ENCODE data around the gene KIAA0753.
A peak's percentile ranks its signal among the peaks of the same experiment; 100 is the strongest.

Gene KIAA0753

DNA sequence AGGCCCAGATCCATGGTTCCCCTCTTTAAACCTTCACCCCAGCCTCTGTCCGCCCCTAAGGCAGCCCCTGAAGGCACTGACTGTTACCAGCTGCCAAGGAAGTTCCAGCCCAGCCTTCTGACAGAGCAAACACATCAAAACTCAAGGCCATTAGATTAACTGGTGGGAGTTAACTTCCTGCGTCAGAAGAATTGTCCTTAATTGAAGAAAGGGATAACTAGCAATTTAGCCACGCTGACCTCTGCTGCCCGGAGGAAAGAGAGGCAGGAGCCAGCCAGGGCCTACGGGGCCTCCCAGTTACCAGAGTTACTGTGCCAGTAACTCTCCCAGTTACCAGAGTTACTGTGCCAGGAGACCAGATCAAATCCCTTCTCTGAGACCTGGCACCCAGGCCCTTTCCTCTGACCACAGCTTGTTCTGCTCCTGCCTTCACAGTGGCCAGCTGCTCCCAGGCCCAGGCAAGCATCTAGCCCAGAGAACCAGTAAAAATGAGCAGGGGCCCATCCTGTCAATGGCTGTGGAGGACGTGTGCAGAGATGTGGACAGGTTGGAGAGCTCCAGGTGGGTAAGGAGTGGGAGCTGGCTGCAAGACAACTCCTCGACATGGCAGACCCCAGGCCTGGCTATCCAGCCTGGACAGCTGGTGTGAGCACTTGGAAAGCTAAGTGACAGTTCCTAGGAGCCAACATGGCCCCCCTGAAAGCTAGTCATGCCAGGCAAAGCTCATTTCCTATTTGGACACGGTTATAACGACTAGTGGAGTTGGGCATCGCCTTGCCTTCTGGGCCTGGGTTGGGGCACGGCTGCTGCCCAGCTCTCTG is 81.4 kb downstream of the KIAA0753 start:
- 92% methylated on average over 10 of the region's 11 CpGs for WGBS (ENCODE audit: insufficient coverage)
- no peak for DNase-seq
- Histone ChIP-seq H3K27ac (ENCODE audit: insufficient read depth in 1 of 2, low read depth in 1 of 2, low read length in 2 of 2, poor library complexity in 1 of 2, severe bottlenecking in 2 of 2) (no peak overlapping the region), H3K9me3 (ENCODE audit: control extremely low read depth in 1 of 5, control insufficient read depth in 4 of 5, insufficient read depth in 2 of 5, low read depth in 1 of 5, low read length in 4 of 5) (no peaks in the 10 kb centered on the region), H3K36me3 (ENCODE audit: control insufficient read depth in 4 of 4, insufficient read depth in 4 of 4, low read length in 3 of 4) (no peaks in the 10 kb centered on the region), H3K27me3 (replicated peaks in 2 of 5; ENCODE audit: control insufficient read depth in 4 of 5, insufficient read depth in 5 of 5, low read length in 4 of 5) (peaks cover 0 to 55% (median 24%) of the 10 kb centered on the region in 5 experiments), H3K4me1 (ENCODE audit: control extremely low read depth in 1 of 4, control insufficient read depth in 4 of 4, insufficient read depth in 4 of 4, low read length in 3 of 4) (peaks cover 0 to 17% (median 11%) of the 10 kb centered on the region in 4 experiments), H3K4me3 (ENCODE audit: control insufficient read depth in 1 of 7, extremely low read depth in 1 of 7, insufficient read depth in 4 of 7, low read depth in 2 of 7, low read length in 6 of 7) (no peak overlapping the region)
- ChIA-PET CTCF (no interaction called here), POLR2A (interaction anchor here (0.5 kb wide), 1 partner anchor 1036 kb away, joined by 3 read pairs; no protein-coding TSS in a partner anchor)

DNA sequence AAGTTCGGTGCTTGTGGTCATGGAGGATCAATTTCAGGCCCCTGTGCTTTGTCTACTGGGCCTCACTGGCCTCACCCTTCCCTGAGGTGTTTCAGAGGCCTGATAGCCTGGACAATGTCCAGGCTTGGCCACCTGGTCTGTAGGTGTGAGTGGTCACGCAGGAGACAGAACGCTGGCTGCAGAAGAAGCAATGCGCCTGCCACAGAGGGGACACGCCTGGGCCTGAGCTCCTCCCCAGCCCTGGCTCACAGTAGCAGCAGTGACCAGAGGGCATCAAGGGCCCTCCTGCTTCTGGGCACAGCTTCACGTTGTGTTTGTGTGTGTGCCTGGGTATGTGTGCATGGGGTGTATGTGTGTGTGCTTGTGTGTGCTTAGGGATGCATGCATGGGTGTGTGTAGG is 82.2 kb downstream of the KIAA0753 start:
- 96% methylated on average over 5 of the region's 6 CpGs for WGBS (ENCODE audit: insufficient coverage)
- POLR2A ChIA-PET = interaction anchor here (0.6 kb wide), 1 partner anchor 59 kb away, joined by 3 read pairs; no protein-coding TSS in a partner anchor
- CTCF ChIA-PET = interaction anchor here (0.6 to 1.5 kb wide), 2 partner anchors 12 to 322 kb away, joined by 3 read pairs; no protein-coding TSS in a partner anchor

GRCh38 chr17:6557040-6557438 is 83.5 kb downstream of the KIAA0753 start:
- no peaks in the 10 kb centered on the region for H3K36me3 ChIP-seq (ENCODE audit: control insufficient read depth in 4 of 4, insufficient read depth in 4 of 4, low read length in 3 of 4)
- peaks cover 0 to 69% (median 27%) of the 10 kb centered on the region in 5 experiments for H3K27me3 ChIP-seq (replicated peaks in 2 of 5; ENCODE audit: control insufficient read depth in 4 of 5, insufficient read depth in 5 of 5, low read length in 4 of 5)
- POLR2A ChIA-PET = no interaction called here
- H3K27ac ChIP-seq (ENCODE audit: insufficient read depth in 1 of 2, low read depth in 1 of 2, low read length in 2 of 2, poor library complexity in 1 of 2, severe bottlenecking in 2 of 2) = no peak overlapping the region
- 66% methylated on average over 7 of the region's 9 CpGs for WGBS (ENCODE audit: insufficient coverage)
- CTCF ChIA-PET = interaction anchor here (1.5 kb wide), 1 partner anchor 11 kb away, joined by 3 read pairs; no protein-coding TSS in a partner anchor
- peak in 1 of 3 donors; percentile 5 for DNase-seq
- H3K9me3 ChIP-seq (ENCODE audit: control extremely low read depth in 1 of 5, control insufficient read depth in 4 of 5, insufficient read depth in 2 of 5, low read depth in 1 of 5, low read length in 4 of 5) = no peaks in the 10 kb centered on the region
- H3K4me3 ChIP-seq (ENCODE audit: control insufficient read depth in 1 of 7, extremely low read depth in 1 of 7, insufficient read depth in 4 of 7, low read depth in 2 of 7, low read length in 6 of 7) = peak overlapping the region in 3 of 7 experiments; percentile 32 to 42 (median 40)
- H3K4me1 ChIP-seq (ENCODE audit: control extremely low read depth in 1 of 4, control insufficient read depth in 4 of 4, insufficient read depth in 4 of 4, low read length in 3 of 4) = peaks cover 0 to 21% (median 11%) of the 10 kb centered on the region in 4 experiments

More for the DNA sequence above, 82.2 kb downstream of the KIAA0753 start:
- H3K27me3 ChIP-seq (replicated peaks in 2 of 5; ENCODE audit: control insufficient read depth in 4 of 5, insufficient read depth in 5 of 5, low read length in 4 of 5) = peaks cover 0 to 64% (median 24%) of the 10 kb centered on the region in 5 experiments
- H3K4me3 ChIP-seq (ENCODE audit: control insufficient read depth in 1 of 7, extremely low read depth in 1 of 7, insufficient read depth in 4 of 7, low read depth in 2 of 7, low read length in 6 of 7) = no peak overlapping the region
- H3K4me1 ChIP-seq (ENCODE audit: control extremely low read depth in 1 of 4, control insufficient read depth in 4 of 4, insufficient read depth in 4 of 4, low read length in 3 of 4) = peaks cover 0 to 17% (median 11%) of the 10 kb centered on the region in 4 experiments
- H3K27ac ChIP-seq (ENCODE audit: insufficient read depth in 1 of 2, low read depth in 1 of 2, low read length in 2 of 2, poor library complexity in 1 of 2, severe bottlenecking in 2 of 2) = no peak overlapping the region
- no peaks in the 10 kb centered on the region for H3K9me3 ChIP-seq (ENCODE audit: control extremely low read depth in 1 of 5, control insufficient read depth in 4 of 5, insufficient read depth in 2 of 5, low read depth in 1 of 5, low read length in 4 of 5)
- H3K36me3 ChIP-seq (ENCODE audit: control insufficient read depth in 4 of 4, insufficient read depth in 4 of 4, low read length in 3 of 4) = no peaks in the 10 kb centered on the region
- no peak for DNase-seq

DNA sequence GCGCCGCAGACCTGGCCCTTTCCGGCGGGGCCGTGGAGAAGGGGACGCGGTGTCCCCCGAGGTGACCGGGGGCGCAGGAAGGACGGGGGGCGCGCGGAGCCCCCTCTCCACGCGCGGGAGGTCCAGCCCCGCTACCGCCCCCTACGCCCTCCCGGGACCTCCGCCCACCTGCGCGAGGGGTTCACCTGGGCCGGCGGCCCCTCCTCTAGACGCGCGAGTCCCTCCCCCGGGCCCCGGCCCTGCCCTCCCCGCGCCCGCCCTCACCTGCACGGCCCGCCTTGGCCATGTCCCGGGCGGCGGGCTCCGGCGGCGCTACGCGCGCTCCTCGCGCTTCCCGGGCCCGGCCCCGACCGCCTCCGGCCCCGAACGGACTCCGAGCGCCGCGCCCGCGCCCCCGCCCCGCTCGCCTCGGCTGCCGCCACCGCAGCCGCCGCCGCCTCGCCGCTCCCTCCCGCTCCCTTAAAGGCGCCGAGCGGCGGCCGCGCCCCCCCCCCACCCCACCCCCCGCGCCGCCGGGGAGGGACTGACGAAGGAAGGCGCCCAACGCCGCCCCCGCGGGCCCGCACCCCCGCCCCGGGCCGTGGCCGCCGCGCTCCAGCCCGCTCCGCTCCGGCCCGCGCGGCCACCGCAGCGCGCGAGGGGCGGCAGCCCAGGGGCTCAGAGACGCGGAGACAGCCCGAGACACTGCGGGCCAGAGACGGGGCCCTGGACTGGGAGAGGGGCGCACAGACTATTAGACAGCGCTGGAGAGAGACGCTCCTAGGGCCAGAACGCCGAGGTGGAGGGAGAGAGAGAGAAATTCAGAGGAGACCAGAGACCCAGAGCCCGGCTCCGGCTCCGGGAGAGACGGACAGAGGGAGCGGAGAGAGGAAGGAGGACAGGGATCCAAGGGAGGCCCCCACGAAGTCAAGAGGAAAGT is 84.1 kb downstream of the KIAA0753 start, which contains the start of gene PITPNM3:
Gene PITPNM3 (minus strand): TSS at position 435 of the 919 bp plus-strand sequence. CDS start 149 bp downstream, at position 286.
- CTCF ChIA-PET = no interaction called here
- H3K27ac ChIP-seq (ENCODE audit: insufficient read depth in 1 of 2, low read depth in 1 of 2, low read length in 2 of 2, poor library complexity in 1 of 2, severe bottlenecking in 2 of 2) = no peak within 1 kb of the TSS
- DNase-seq = peak in 1 of 3 donors; percentile 21
- peaks cover 0 to 26% (median 11%) of the 10 kb centered on the region in 4 experiments for H3K4me1 ChIP-seq (ENCODE audit: control extremely low read depth in 1 of 4, control insufficient read depth in 4 of 4, insufficient read depth in 4 of 4, low read length in 3 of 4)
- H3K27me3 ChIP-seq (replicated peaks in 2 of 5; ENCODE audit: control insufficient read depth in 4 of 5, insufficient read depth in 5 of 5, low read length in 4 of 5) = peaks cover 0 to 70% (median 27%) of the 10 kb centered on the region in 5 experiments
- H3K9me3 ChIP-seq (ENCODE audit: control extremely low read depth in 1 of 5, control insufficient read depth in 4 of 5, insufficient read depth in 2 of 5, low read depth in 1 of 5, low read length in 4 of 5) = no peaks in the 10 kb centered on the region
- POLR2A ChIA-PET = no interaction called here
- H3K4me3 ChIP-seq (ENCODE audit: control insufficient read depth in 1 of 7, extremely low read depth in 1 of 7, insufficient read depth in 4 of 7, low read depth in 2 of 7, low read length in 6 of 7) = peak within 1 kb of the TSS in 4 of 7 experiments; percentile 38 to 61 (median 50)
- H3K36me3 ChIP-seq (ENCODE audit: control insufficient read depth in 4 of 4, insufficient read depth in 4 of 4, low read length in 3 of 4) = no peaks in the 10 kb centered on the region
- WGBS (ENCODE audit: insufficient coverage) = 3% methylated on average over 88 of the region's 122 CpGs

GRCh38 chr17:6555331-6556120 is 85.0 kb downstream of the KIAA0753 start:
- H3K36me3 ChIP-seq (ENCODE audit: control insufficient read depth in 4 of 4, insufficient read depth in 4 of 4, low read length in 3 of 4) = no peaks in the 10 kb centered on the region
- ChIA-PET POLR2A (interaction anchor here (0.6 kb wide), 1 partner anchor 16 kb away, joined by 3 read pairs; no protein-coding TSS in a partner anchor), CTCF (no interaction called here)
- no peak overlapping the region for H3K27ac ChIP-seq (ENCODE audit: insufficient read depth in 1 of 2, low read depth in 1 of 2, low read length in 2 of 2, poor library complexity in 1 of 2, severe bottlenecking in 2 of 2)
- peaks cover 0 to 70% (median 27%) of the 10 kb centered on the region in 5 experiments for H3K27me3 ChIP-seq (replicated peaks in 2 of 5; ENCODE audit: control insufficient read depth in 4 of 5, insufficient read depth in 5 of 5, low read length in 4 of 5)
- peak overlapping the region in 4 of 7 experiments; percentile 38 to 61 (median 50) for H3K4me3 ChIP-seq (ENCODE audit: control insufficient read depth in 1 of 7, extremely low read depth in 1 of 7, insufficient read depth in 4 of 7, low read depth in 2 of 7, low read length in 6 of 7)
- peak; percentile 33 to 87 (median 82) for DNase-seq
- H3K4me1 ChIP-seq (ENCODE audit: control extremely low read depth in 1 of 4, control insufficient read depth in 4 of 4, insufficient read depth in 4 of 4, low read length in 3 of 4) = peaks cover 0 to 26% (median 11%) of the 10 kb centered on the region in 4 experiments
- H3K9me3 ChIP-seq (ENCODE audit: control extremely low read depth in 1 of 5, control insufficient read depth in 4 of 5, insufficient read depth in 2 of 5, low read depth in 1 of 5, low read length in 4 of 5) = no peaks in the 10 kb centered on the region
- under 1% methylated on average over 49 of the region's 56 CpGs for WGBS (ENCODE audit: insufficient coverage)

DNA sequence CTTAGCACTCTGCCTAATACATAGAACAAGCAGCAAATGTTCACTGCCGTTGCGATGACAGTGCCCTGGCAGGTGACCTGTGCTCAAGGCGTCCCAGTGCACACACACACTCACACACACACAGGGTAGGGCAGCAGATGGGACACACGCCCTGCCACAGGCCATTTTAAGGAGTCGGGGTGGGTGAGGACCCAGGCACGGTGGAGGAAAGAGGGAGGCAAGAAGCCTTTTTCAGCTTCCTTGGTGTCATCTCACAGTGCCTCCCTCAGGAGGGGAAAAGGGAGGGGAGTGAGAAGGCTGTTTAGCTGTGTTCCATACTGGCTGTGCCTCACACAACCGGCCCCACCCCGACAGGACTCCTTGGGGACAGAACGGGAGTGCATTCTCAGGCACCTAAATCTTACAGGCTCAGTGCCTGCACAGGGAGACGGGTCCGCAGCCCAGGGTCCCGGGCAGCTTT is 85.6 kb downstream of the KIAA0753 start:
- no peaks in the 10 kb centered on the region for H3K36me3 ChIP-seq (ENCODE audit: control insufficient read depth in 4 of 4, insufficient read depth in 4 of 4, low read length in 3 of 4)
- peaks cover 0 to 26% (median 11%) of the 10 kb centered on the region in 4 experiments for H3K4me1 ChIP-seq (ENCODE audit: control extremely low read depth in 1 of 4, control insufficient read depth in 4 of 4, insufficient read depth in 4 of 4, low read length in 3 of 4)
- H3K27ac ChIP-seq (ENCODE audit: insufficient read depth in 1 of 2, low read depth in 1 of 2, low read length in 2 of 2, poor library complexity in 1 of 2, severe bottlenecking in 2 of 2) = no peak overlapping the region
- H3K27me3 ChIP-seq (replicated peaks in 2 of 5; ENCODE audit: control insufficient read depth in 4 of 5, insufficient read depth in 5 of 5, low read length in 4 of 5) = peaks cover 0 to 65% (median 27%) of the 10 kb centered on the region in 5 experiments
- WGBS (ENCODE audit: insufficient coverage) = 11% methylated on average over 7 of the region's 12 CpGs
- peak in 1 of 3 donors; percentile 8 for DNase-seq
- ChIA-PET POLR2A (interaction anchor here (0.6 kb wide), 1 partner anchor 15 kb away, joined by 3 read pairs; no protein-coding TSS in a partner anchor), CTCF (no interaction called here)
- no peaks in the 10 kb centered on the region for H3K9me3 ChIP-seq (ENCODE audit: control extremely low read depth in 1 of 5, control insufficient read depth in 4 of 5, insufficient read depth in 2 of 5, low read depth in 1 of 5, low read length in 4 of 5)
- H3K4me3 ChIP-seq (ENCODE audit: control insufficient read depth in 1 of 7, extremely low read depth in 1 of 7, insufficient read depth in 4 of 7, low read depth in 2 of 7, low read length in 6 of 7) = peak overlapping the region in 3 of 7 experiments; percentile 48 to 61 (median 53)

Data from common myeloid progenitor, CD34-positive (primary cell).